IMR-90 (cell line): ENCODE results near the gene PRDM5.

Experiments
- BHLHE40 ChIP-seq: fragments of 150-350 bp; IDR thresholded peaks from 2 replicates; pipeline ENCODE4 v1.6.1; 2016; ENCODE audit warnings: mild to moderate bottlenecking, low read depth, low read length
- CEBPB ChIP-seq: IDR thresholded peaks from 2 replicates; pipeline ENCODE4 v1.6.1; 2012; ENCODE audit warnings: low read depth, low read length, improper control_type of control experiment
- MAFK ChIP-seq: IDR thresholded peaks from 2 replicates; pipeline ENCODE4 v1.6.1; 2012; ENCODE audit warnings: low read depth, low read length, improper control_type of control experiment
- MXI1 ChIP-seq: IDR thresholded peaks from 2 replicates; pipeline ENCODE4 v1.6.1; 2012; ENCODE audit warnings: low read depth, mild to moderate bottlenecking, low read length, moderate library complexity, borderline replicate concordance
- NFE2L2 ChIP-seq: fragments of 150-350 bp; IDR thresholded peaks from 2 replicates; pipeline ENCODE4 v1.6.1; 2016; ENCODE audit warnings: low read depth, mild to moderate bottlenecking, low read length
- POLR2A ChIP-seq: IDR thresholded peaks from 2 replicates; pipeline ENCODE4 v1.6.1; 2012; ENCODE audit warnings: mild to moderate bottlenecking, low read depth, low read length
- RAD21 ChIP-seq: IDR thresholded peaks from 2 replicates; pipeline ENCODE4 v1.6.1; 2012; ENCODE audit warnings: low read length, improper control_type of control experiment
- RCOR1 ChIP-seq: IDR thresholded peaks from 2 replicates; pipeline ENCODE4 v1.6.1; 2012; ENCODE audit warnings: mild to moderate bottlenecking, low read length, improper control_type of control experiment; ENCODE audit not compliant: insufficient replicate concordance
- RFX5 ChIP-seq: IDR thresholded peaks from 2 replicates; pipeline ENCODE4 v1.8.0; 2012; ENCODE audit warnings: low read depth, mild to moderate bottlenecking, low read length, moderate library complexity
- TF ChIP-seq, protein P1 (sequence below): conservative IDR thresholded peaks from 2 replicates; pipeline ENCODE4 v1.5.1; 2012; ENCODE audit warnings: mild to moderate bottlenecking, low read depth, low read length, improper control_type of control experiment

DNA sequence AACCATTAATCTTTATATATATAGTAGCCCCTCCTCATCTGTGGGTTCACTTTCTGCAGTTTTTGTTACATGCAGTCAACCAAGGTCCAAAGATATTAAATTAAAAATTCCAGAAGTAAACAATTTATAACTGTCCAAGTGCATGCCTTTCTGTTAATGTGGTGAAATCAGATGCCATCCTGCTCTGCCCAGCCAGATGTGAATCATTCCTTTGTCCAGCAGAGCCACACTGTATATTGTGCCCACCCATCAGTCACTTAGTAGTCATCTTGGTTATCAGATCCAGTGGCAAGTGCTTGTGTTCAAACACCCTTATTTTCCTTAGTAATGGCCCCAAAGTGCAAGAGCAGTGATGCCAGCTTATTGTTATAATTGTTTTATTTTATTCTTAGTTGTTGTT lies 17.2 kb upstream of the PRDM5 start:
- TF ChIP-seq CEBPB (no peak), POLR2A (no peak), RAD21 (no peak), MXI1 (no peak), MAFK (no peak), RCOR1 (no peak), RFX5 (no peak), NFE2L2 (no peak), BHLHE40 (no peak)
- TF ChIP-seq, protein P1, sequence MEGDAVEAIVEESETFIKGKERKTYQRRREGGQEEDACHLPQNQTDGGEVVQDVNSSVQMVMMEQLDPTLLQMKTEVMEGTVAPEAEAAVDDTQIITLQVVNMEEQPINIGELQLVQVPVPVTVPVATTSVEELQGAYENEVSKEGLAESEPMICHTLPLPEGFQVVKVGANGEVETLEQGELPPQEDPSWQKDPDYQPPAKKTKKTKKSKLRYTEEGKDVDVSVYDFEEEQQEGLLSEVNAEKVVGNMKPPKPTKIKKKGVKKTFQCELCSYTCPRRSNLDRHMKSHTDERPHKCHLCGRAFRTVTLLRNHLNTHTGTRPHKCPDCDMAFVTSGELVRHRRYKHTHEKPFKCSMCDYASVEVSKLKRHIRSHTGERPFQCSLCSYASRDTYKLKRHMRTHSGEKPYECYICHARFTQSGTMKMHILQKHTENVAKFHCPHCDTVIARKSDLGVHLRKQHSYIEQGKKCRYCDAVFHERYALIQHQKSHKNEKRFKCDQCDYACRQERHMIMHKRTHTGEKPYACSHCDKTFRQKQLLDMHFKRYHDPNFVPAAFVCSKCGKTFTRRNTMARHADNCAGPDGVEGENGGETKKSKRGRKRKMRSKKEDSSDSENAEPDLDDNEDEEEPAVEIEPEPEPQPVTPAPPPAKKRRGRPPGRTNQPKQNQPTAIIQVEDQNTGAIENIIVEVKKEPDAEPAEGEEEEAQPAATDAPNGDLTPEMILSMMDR, result no peak
